Measurements from ENCODE around the gene ARHGEF3.
"Not testable (repeated sequence)": the region's sequence is repeated elsewhere in the genome, so short reads cannot be mapped to it uniquely, and the experiment has no call there.

ARHGEF3 gene

GRCh38 chr3:56711344-56711743, 90.4 kb downstream of the ARHGEF3 start:
- no peak for DNase-seq

GRCh38 chr3:56707412-56707811, 94.3 kb downstream of the ARHGEF3 start:
- DNase-seq = not testable (repeated sequence)

- DNase-seq = no peak
These were observed 95.1 kb downstream of the ARHGEF3 start for GRCh38 chr3:56706629-56707028.

GRCh38 chr3:56704706-56705105, 97.0 kb downstream of the ARHGEF3 start:
- no peak for DNase-seq

GRCh38 chr3:56702490-56703315, 99.0 kb downstream of the ARHGEF3 start:
- peak; percentile 37 for DNase-seq

GRCh38 chr3:56700151-56700550, 101.6 kb downstream of the ARHGEF3 start:
- no peak for DNase-seq

- no peak for DNase-seq
These were observed 106.7 kb downstream of the ARHGEF3 start for GRCh38 chr3:56694867-56695683.

- DNase-seq = no peak
These were observed 108.0 kb downstream of the ARHGEF3 start for GRCh38 chr3:56693750-56694149.

- DNase-seq = not testable (repeated sequence)
These were observed 109.0 kb downstream of the ARHGEF3 start for GRCh38 chr3:56692520-56693433.

- not testable (repeated sequence) for DNase-seq
These were observed 109.8 kb downstream of the ARHGEF3 start for GRCh38 chr3:56692001-56692365.

GRCh38 chr3:56691165-56692000, 110.4 kb downstream of the ARHGEF3 start:
- DNase-seq = no peak

- no peak for DNase-seq
These were observed 112.4 kb downstream of the ARHGEF3 start for GRCh38 chr3:56689303-56689702.

- DNase-seq = no peak
These were observed 113.6 kb downstream of the ARHGEF3 start for GRCh38 chr3:56688191-56688590.

- no peak for DNase-seq
These were observed 117.7 kb downstream of the ARHGEF3 start for GRCh38 chr3:56684029-56684428.

GRCh38 chr3:56683122-56683817, 118.5 kb downstream of the ARHGEF3 start, which contains the start of gene TASOR:
Gene TASOR (minus strand): TSS chr3:56683265. CDS start chr3:56683006, 259 bp downstream.
- DNase-seq = no peak

- DNase-seq = peak; percentile 5
These were observed 119.2 kb downstream of the ARHGEF3 start for GRCh38 chr3:56682462-56683121.

GRCh38 chr3:56681984-56682461, 119.7 kb downstream of the ARHGEF3 start:
- DNase-seq = no peak

GRCh38 chr3:56680054-56680580, 121.6 kb downstream of the ARHGEF3 start:
- DNase-seq = no peak

Data from NCI-H2029 treated with DMSO at 0.1 percent for 48 hours (cell line).